Activated T-cell treated with anti-CD3 and anti-CD28 coated beads, Interleukin-2, amount 50 U/mL, for 4 hours (primary cell): Measurements from ENCODE around the gene SCN8A. TPM values are rescaled to one million over a fixed set of nuclear protein-coding genes. Genes with fewer than 3 reads are reported as not detected.
"Not testable (repeated sequence)": the region's sequence is repeated elsewhere in the genome, so short reads cannot be mapped to it uniquely, and the experiment has no call there.

Experiments
- ATAC-seq, 2 donors: fragments of 200-7000 bp; cut with Tn5 transposase; one replicate each; pipeline ENCODE4 v1.10.0; 2021
- DNase-seq: peaks from one replicate; pipeline ENCODE4 v3.0.0-alpha.2; 2020
- H3K27me3 Mint-ChIP-seq: one replicate; pipeline ENCODE4 v1.8.0; 2021; ENCODE audit warnings: low read depth, mixed read lengths
- H3K36me3 Mint-ChIP-seq: one replicate; pipeline ENCODE4 v1.8.0; 2022; ENCODE audit warnings: mixed read lengths; ENCODE audit not compliant: insufficient read depth
- H3K4me1 Mint-ChIP-seq: one replicate; pipeline ENCODE4 v1.8.0; 2021; ENCODE audit warnings: low read depth, mixed read lengths
- H3K4me3 Mint-ChIP-seq: one replicate; pipeline ENCODE4 v1.8.0; 2021; ENCODE audit warnings: mild to moderate bottlenecking, moderate library complexity, mixed read lengths
- H3K9me3 Mint-ChIP-seq: one replicate; pipeline ENCODE4 v1.8.0; 2021; ENCODE audit warnings: mixed read lengths
- total RNA-seq, 3 donors: library from RNA; stranded (reverse); gene quantifications; one replicate each; pipeline ENCODE4 v1.2.1, GENCODE V29; 2021

The SCN8A gene
- total RNA-seq, 3 donors from 2014 or later, result 0.23 to 0.46 (median 0.45) TPM

DNA sequence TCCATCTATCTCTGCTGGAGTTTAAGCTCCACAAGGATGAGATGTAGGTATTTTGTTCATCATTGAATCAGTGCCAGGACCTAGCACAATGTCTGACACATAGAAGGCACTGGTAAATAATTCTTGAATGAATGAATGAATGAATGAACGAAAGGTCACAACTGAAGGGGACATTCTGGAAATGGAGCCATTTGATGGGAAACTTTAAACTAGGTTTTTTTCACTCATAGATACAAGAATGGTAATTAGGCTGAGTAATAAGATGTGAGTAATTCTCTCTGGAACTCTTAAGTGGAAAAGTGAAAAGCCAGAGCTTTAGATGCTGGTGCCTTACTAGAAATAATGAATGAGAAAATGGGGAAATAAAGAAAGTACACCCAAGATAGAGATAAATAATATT is 44.3 kb downstream of the SCN8A start:
- no peak for ATAC-seq
- no peak for DNase-seq
- H3K4me3 Mint-ChIP-seq, result no peak overlapping the region
- H3K27me3 Mint-ChIP-seq, result peaks cover 16% of the 10 kb centered on the region
- H3K4me1 Mint-ChIP-seq, result no peaks in the 10 kb centered on the region
- peaks cover 3% of the 10 kb centered on the region for H3K36me3 Mint-ChIP-seq
- peaks cover 10% of the 10 kb centered on the region for H3K9me3 Mint-ChIP-seq

DNA sequence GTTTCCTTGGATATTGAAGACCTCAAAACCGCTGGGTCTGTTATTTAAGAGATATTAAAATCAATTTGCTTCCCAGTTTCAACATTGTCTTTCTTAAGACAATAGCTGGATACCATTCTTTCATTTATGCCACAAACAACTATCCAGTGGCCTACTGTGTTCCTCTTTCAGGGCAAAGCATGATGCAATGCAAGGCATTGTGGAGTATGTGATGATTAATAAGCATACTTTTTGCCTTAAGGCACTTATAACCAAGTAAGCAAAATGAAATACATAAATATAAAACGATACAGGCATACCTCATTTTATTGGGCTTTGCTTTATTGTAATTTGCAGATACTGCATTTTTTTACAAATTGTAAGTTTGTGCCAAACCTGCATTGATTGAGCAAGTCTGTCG is 45.5 kb downstream of the SCN8A start:
- Mint-ChIP-seq H3K36me3 (peaks cover 3% of the 10 kb centered on the region), H3K27me3 (peaks cover 15% of the 10 kb centered on the region), H3K4me3 (no peak overlapping the region), H3K4me1 (no peaks in the 10 kb centered on the region), H3K9me3 (peaks cover 10% of the 10 kb centered on the region)
- no peak for DNase-seq
- no peak for ATAC-seq

DNA sequence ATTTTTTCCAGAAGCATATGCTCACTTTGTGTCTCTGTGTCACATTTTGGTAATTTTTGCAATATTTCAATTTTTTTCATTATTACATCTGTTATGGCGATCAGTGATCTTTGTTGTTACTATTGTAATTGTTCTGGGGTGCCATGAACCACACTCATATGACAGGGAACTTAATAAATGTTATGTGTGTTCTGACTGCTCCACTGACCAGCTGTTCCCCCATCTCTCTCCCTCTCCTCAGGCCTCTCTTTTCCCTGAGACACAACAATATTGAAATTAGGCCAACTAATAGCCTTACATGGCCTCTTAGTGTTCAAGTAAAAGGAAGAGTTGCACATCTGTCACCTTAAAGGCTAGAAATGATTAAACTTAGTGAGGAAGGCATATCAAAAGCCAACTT is 46.0 kb downstream of the SCN8A start:
- Mint-ChIP-seq H3K27me3 (peaks cover 18% of the 10 kb centered on the region), H3K4me1 (no peaks in the 10 kb centered on the region), H3K36me3 (peaks cover 3% of the 10 kb centered on the region), H3K9me3 (peaks cover 10% of the 10 kb centered on the region), H3K4me3 (no peak overlapping the region)
- no peak for ATAC-seq
- no peak for DNase-seq

DNA sequence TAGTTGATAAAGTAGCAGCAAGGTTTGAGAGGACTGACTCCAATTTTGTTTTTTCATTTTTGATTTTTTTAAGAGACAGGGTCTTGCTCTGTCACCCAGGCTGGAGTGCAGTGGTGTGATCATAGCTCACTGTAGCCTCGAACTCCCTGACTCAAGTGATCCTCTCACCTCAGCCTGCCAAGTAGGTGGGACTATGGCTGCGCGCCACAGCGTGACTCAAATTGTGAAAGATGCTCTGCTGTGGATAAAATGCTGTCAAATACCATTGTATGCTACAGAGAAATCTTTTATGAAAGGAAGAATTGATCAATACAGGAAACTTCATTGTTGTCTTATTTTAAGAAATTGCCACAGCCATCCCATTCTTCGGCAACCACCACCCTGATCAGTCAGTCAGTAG is 48.3 kb downstream of the SCN8A start:
- DNase-seq, result no peak
- peaks cover 12% of the 10 kb centered on the region for H3K27me3 Mint-ChIP-seq
- H3K4me1 Mint-ChIP-seq, result no peaks in the 10 kb centered on the region
- peaks cover 10% of the 10 kb centered on the region for H3K9me3 Mint-ChIP-seq
- peaks cover 3% of the 10 kb centered on the region for H3K36me3 Mint-ChIP-seq
- H3K4me3 Mint-ChIP-seq, result no peak overlapping the region
- ATAC-seq, result no peak

DNA sequence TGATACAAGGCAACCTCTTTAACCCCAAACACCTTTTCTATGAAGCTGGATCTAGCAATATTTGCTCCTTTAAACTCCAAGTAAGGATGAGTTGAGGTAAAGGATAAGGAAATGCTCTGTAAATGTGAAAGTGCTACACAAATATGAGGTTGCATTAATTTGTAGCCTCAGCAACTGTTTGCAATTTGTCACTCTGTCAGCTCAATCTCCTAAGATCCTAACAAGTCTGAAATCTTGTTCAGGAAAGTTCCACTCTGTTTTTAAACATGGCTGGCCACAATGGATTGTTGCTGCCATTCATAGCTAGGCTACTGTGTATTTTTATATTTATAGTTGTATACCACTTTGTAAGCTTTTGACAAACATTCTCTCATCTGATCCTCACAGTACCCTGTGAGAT is 51.3 kb downstream of the SCN8A start:
- peaks cover 12% of the 10 kb centered on the region for H3K27me3 Mint-ChIP-seq
- peaks cover 6% of the 10 kb centered on the region for H3K9me3 Mint-ChIP-seq
- no peak overlapping the region for H3K4me3 Mint-ChIP-seq
- DNase-seq (no peak), ATAC-seq (no peak)
- H3K36me3 Mint-ChIP-seq, result peaks cover 3% of the 10 kb centered on the region
- no peaks in the 10 kb centered on the region for H3K4me1 Mint-ChIP-seq

DNA sequence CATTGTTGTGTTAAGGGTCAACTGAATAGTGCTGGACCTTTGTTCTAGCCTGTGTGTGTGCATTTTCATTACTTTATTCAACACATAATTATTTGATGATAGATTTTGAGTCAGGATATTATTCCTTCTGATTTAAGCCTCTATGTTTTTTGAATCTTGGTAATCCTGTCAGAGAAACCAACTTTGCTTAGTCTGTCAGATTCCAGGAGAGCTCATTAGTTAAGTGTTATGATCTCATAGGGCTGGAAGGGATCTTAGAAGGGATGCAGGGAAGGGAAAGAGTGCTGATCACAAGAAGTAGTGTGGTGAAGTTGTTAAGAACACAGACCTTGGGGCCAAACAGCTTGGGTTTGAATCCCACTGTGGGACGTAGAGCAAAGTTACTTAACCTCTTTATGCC is 52.9 kb downstream of the SCN8A start:
- Mint-ChIP-seq H3K27me3 (peaks cover 15% of the 10 kb centered on the region), H3K4me1 (no peaks in the 10 kb centered on the region), H3K4me3 (no peak overlapping the region), H3K36me3 (no peaks in the 10 kb centered on the region), H3K9me3 (peaks cover 3% of the 10 kb centered on the region)
- DNase-seq (no peak), ATAC-seq (no peak)

DNA sequence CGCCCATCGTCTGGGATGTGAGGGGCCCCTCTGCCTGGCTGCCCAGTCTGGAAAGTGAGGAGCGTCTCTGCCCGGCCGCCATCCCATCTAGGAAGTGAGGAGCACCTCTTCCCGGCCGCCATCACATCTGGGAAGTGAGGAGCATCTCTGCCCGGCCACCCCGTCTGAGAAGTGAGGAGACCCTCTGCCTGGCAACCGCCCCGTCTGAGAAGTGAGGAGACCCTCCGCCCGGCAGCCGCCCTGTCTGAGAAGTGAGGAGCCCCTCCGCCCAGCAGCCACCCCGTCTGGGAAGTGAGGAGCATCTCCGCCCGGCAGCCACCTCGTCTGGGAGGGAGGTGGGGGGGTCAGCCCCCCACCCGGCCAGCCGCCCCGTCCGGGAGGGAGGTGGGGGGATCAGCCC is 53.7 kb downstream of the SCN8A start:
- ATAC-seq, result not testable (repeated sequence)

DNA sequence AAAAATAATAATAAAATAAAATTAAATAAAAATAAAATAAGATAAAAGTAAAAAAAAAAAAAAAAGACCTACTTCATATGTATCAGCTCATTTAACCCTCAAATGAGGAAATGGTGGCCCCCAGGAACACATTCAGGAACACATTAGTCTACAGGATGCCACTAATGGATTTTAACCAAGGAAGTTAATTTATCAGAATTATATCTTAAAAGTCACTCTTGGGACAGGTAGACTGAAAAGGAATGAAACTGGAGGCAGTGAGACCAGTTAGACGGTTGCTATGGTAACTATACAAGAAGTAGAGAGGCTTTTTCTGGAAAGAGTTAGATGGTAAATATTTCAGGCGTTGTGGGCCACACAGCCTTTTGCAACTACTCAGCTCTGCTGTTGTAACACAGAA is 54.9 kb downstream of the SCN8A start:
- Mint-ChIP-seq H3K4me1 (no peaks in the 10 kb centered on the region), H3K4me3 (no peak overlapping the region), H3K27me3 (peaks cover 9% of the 10 kb centered on the region), H3K9me3 (peaks cover 10% of the 10 kb centered on the region), H3K36me3 (no peaks in the 10 kb centered on the region)
- DNase-seq, result no peak
- ATAC-seq, result no peak

More for the DNA sequence above, 53.7 kb downstream of the SCN8A start:
- H3K36me3 Mint-ChIP-seq, H3K4me1 Mint-ChIP-seq, H3K4me3 Mint-ChIP-seq, H3K9me3 Mint-ChIP-seq, DNase-seq: not testable (repeated sequence)
- H3K27me3 Mint-ChIP-seq, result peaks cover 15% of the 10 kb centered on the region

DNA sequence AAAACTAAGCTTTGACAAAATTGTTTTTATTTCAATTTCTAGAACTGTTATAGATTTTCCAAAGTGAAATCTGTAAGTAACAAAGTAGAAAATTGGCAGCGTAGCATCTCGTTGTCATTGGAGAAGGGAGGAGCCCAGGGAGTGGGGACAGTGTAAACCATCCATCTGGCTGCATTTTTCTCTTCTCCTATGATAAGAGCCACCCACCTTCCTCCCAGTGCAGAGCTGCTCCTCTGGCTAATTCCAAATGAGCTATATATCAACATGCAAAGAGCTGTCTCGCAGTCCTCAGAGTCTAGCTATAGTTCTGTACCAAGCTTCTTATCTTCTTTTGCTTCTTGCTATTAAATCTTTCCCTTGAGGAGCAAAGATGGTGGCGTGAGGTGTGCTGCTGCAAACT is 56.6 kb downstream of the SCN8A start:
- H3K36me3 Mint-ChIP-seq, result no peaks in the 10 kb centered on the region
- peaks cover 3% of the 10 kb centered on the region for H3K27me3 Mint-ChIP-seq
- DNase-seq (no peak), ATAC-seq (no peak)
- H3K4me1 Mint-ChIP-seq, result no peaks in the 10 kb centered on the region
- H3K9me3 Mint-ChIP-seq, result peaks cover 10% of the 10 kb centered on the region
- no peak overlapping the region for H3K4me3 Mint-ChIP-seq

DNA sequence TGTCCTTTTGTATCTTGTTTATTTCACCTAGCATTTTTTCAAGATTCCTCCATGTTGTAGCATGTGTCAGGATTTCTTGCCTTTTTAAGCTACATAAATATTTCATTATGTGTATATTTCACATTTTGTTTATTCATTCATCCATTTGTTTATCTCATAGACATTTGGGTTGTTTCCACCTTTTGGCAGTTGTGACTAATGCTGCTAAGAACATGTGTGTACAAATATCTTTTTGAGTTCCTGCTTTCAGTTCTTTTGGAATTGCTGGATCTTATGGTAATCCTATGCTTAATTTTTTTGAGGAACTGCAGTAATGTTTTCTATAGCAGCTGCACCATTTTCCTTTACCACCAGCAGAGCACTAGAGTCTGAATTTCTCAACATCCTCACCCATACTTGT is 62.4 kb downstream of the SCN8A start:
- ATAC-seq (no peak), DNase-seq (no peak)
- Mint-ChIP-seq H3K4me3 (no peak overlapping the region), H3K36me3 (no peaks in the 10 kb centered on the region), H3K9me3 (peaks cover 7% of the 10 kb centered on the region), H3K27me3 (peaks cover 11% of the 10 kb centered on the region), H3K4me1 (no peaks in the 10 kb centered on the region)

DNA sequence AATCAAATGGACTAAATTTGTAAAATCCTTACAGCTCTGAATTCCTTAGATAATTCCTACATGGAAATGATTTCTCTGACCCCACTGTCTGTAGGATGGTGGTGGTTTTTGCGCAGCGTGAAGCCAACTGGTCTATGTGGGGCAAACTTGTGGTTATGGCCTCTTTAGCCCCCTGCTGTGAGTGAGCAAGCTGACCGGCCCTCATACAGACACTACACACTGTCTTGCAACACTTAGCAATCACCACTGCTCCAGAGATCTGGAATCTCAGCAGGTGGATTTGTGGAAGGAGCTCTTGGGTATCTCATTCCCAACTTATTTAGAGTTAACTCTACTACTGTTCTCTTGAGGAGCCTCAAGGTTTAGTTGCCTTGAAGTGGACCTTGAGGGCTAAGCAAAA is 70.2 kb downstream of the SCN8A start:
- Mint-ChIP-seq H3K36me3 (no peaks in the 10 kb centered on the region), H3K4me3 (no peak overlapping the region)

DNA sequence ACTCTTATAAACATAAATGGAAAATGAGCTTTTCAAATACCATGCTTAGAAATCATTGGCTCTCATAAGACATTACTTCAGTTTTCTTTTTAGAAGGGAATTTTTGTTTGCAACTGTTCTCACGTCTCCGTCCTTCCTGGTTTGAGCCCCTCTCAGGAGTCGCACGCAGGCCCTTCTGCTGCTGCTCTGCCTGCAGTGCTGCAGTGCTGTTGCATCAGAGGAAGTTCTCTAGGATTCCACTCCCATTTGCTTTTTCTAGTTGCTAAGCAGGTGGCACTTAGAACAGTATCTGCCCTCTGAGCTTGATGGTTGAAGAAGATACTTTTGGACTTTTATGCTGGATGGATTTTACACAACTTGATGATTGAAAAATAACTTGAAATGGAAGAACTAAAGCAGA is 70.8 kb downstream of the SCN8A start:
- no peaks in the 10 kb centered on the region for H3K36me3 Mint-ChIP-seq
- H3K27me3 Mint-ChIP-seq, result peaks cover 14% of the 10 kb centered on the region
- no peak overlapping the region for H3K4me3 Mint-ChIP-seq
- H3K9me3 Mint-ChIP-seq, result no peaks in the 10 kb centered on the region
- ATAC-seq (no peak), DNase-seq (no peak)
- no peaks in the 10 kb centered on the region for H3K4me1 Mint-ChIP-seq

More for the DNA sequence above, 70.2 kb downstream of the SCN8A start:
- H3K4me1 Mint-ChIP-seq, result no peaks in the 10 kb centered on the region
- H3K9me3 Mint-ChIP-seq, result no peaks in the 10 kb centered on the region
- DNase-seq (no peak), ATAC-seq (no peak)
- H3K27me3 Mint-ChIP-seq, result peaks cover 15% of the 10 kb centered on the region

DNA sequence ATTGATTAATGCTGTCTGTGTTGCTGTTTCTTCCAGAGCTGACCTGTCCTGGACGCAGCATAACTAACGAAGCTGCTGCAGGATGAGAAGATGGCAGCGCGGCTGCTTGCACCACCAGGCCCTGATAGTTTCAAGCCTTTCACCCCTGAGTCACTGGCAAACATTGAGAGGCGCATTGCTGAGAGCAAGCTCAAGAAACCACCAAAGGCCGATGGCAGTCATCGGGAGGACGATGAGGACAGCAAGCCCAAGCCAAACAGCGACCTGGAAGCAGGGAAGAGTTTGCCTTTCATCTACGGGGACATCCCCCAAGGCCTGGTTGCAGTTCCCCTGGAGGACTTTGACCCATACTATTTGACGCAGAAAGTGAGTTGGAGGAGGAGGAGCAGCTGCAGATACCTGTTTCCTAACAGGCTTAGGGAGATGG is 71.7 kb downstream of the SCN8A start:
- Mint-ChIP-seq H3K4me3 (no peak overlapping the region), H3K27me3 (peaks cover 11% of the 10 kb centered on the region), H3K9me3 (no peaks in the 10 kb centered on the region), H3K36me3 (no peaks in the 10 kb centered on the region), H3K4me1 (no peaks in the 10 kb centered on the region)
- DNase-seq, result no peak
- no peak for ATAC-seq

DNA sequence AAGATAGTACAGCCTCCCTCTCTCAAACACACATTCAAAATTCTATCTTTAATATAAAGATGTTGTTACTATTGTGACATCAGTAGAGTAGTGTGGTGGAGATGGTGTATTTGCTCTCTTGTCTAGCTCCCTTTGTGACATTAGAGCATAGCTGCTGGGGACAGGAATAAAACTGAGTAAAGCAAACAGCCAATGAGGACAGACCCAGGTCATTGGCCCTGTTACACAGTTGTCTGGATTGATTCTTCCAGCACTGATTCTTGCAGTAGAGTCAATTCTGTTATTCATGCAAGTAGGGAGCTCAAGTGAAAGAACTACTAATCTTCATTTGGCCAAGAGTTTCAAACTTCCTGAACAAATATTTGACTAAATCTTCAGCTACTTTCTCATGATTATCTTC is 72.4 kb downstream of the SCN8A start:
- H3K4me3 Mint-ChIP-seq, result no peak overlapping the region
- H3K36me3 Mint-ChIP-seq, result no peaks in the 10 kb centered on the region

DNA sequence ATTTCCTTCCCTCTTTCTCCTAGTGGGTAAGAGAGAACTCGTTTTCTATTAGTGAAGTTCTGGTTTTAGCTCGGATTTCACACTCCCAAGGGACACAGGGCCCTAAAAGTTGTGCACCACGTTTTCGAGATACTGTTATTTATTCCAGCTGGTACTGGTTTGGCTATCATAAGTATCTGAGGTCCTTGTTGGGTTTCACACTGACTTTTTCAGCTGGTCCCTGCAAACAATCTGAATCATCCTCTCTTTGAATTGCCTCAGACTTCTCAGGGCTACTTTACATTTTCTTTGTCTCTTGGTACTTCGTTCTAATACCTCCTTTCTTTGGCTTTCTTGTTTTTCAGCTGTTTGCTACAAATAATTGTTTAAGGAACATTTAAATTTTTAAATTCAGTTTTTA is 75.7 kb downstream of the SCN8A start:
- peaks cover 6% of the 10 kb centered on the region for H3K4me1 Mint-ChIP-seq
- no peaks in the 10 kb centered on the region for H3K27me3 Mint-ChIP-seq
- no peaks in the 10 kb centered on the region for H3K9me3 Mint-ChIP-seq
- DNase-seq (no peak), ATAC-seq (no peak)
- H3K36me3 Mint-ChIP-seq, result no peaks in the 10 kb centered on the region
- H3K4me3 Mint-ChIP-seq, result no peak overlapping the region

More for the DNA sequence above, 72.4 kb downstream of the SCN8A start:
- no peak for DNase-seq
- Mint-ChIP-seq H3K27me3 (peaks cover 5% of the 10 kb centered on the region), H3K9me3 (no peaks in the 10 kb centered on the region), H3K4me1 (no peaks in the 10 kb centered on the region)
- no peak for ATAC-seq

DNA sequence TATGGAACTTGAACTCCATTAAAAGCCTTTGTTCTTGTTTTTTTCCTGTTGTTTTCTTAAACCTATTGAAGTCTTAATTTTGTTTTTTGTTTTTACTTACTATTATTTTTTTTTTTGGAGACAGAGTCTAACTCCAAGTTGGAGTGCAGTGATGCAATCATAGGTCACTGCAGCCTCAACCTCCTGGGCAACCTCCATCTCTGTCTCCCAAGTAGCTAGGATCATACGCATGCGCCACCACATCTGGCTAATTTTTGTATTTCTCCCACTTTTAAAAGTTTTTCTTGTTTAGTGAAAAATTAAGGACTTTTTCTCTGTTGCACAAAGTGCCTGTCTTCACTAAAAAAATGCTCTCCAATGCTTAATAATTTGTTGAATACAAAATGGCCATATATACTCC is 76.2 kb downstream of the SCN8A start:
- H3K4me3 Mint-ChIP-seq, result no peak overlapping the region
- ATAC-seq, result no peak

More for the DNA sequence above, 76.2 kb downstream of the SCN8A start:
- H3K9me3 Mint-ChIP-seq, result no peaks in the 10 kb centered on the region
- no peak for DNase-seq
- no peaks in the 10 kb centered on the region for H3K36me3 Mint-ChIP-seq
- peaks cover 2% of the 10 kb centered on the region for H3K27me3 Mint-ChIP-seq
- H3K4me1 Mint-ChIP-seq, result peaks cover 6% of the 10 kb centered on the region
